ENCODE measurements around the gene ITPKB. TPM values are rescaled to one million over a fixed set of nuclear protein-coding genes. Genes with fewer than 3 reads are reported as not detected.

ITPKB gene
- total and polyA plus RNA-seq, 7 donors, result 3.9 to 14.1 (median 8.9) TPM

GRCh38 chr1:226652613-226653012 is 86.5 kb downstream of the ITPKB start:
- DNase-seq, result peak; percentile 10 to 36
- ATAC-seq, result no peak

GRCh38 chr1:226651732-226652105 is 87.4 kb downstream of the ITPKB start:
- peaks cover 0 to 21% of the 10 kb centered on the region in 2 donors for H3K36me3 ChIP-seq (ENCODE audit: insufficient read depth in 1 of 2, low read depth in 1 of 2)
- 46 to 55% (median 48%) methylated on average over 4 of the region's 4 CpGs for WGBS, 3 donors
- TF ChIP-seq CTCF (IDR thresholded peaks at IDR 0.05), result no peak
- H3K27ac ChIP-seq, result no peak overlapping the region
- H3K4me1 ChIP-seq, result peaks cover 23% of the 10 kb centered on the region
- DNase-seq (peak; percentile 5 to 44), ATAC-seq (no peak)
- H3K27me3 ChIP-seq (ENCODE audit: insufficient read depth in 3 of 3, low read length in 2 of 3), result no peaks in the 10 kb centered on the region
- no peak overlapping the region for H3K4me3 ChIP-seq
- H3K9me3 ChIP-seq, result no peaks in the 10 kb centered on the region
- intact Hi-C loops (cut with DNase I), result loop anchor here in 1 of 2 donors (5.0 kb wide), 1 partner anchor 36 kb away; no protein-coding TSS in a partner anchor

More at GRCh38 chr1:226652613-226653012, 86.5 kb downstream of the ITPKB start:
- intact Hi-C loops (cut with DNase I), result loop anchor here in 1 of 2 donors (5.0 kb wide), 1 partner anchor 35 kb away; no protein-coding TSS in a partner anchor
- peaks cover 30% of the 10 kb centered on the region for H3K4me1 ChIP-seq
- no peak overlapping the region for H3K4me3 ChIP-seq
- H3K9me3 ChIP-seq, result no peaks in the 10 kb centered on the region
- 66 to 86% (median 78%) methylated on average over 6 of the region's 6 CpGs for WGBS, 3 donors
- no peak for TF ChIP-seq CTCF (IDR thresholded peaks at IDR 0.05)
- no peak overlapping the region for H3K27ac ChIP-seq
- peaks cover 0 to 12% of the 10 kb centered on the region in 2 donors for H3K36me3 ChIP-seq (ENCODE audit: insufficient read depth in 1 of 2, low read depth in 1 of 2)
- no peaks in the 10 kb centered on the region for H3K27me3 ChIP-seq (ENCODE audit: insufficient read depth in 3 of 3, low read length in 2 of 3)

- H3K27ac ChIP-seq, result peak overlapping the region; percentile 4
- H3K36me3 ChIP-seq (ENCODE audit: insufficient read depth in 1 of 2, low read depth in 1 of 2), result peaks cover 0 to 25% of the 10 kb centered on the region in 2 donors
- intact Hi-C loops (cut with DNase I), result loop anchor here in 1 of 2 donors (5.0 kb wide), 1 partner anchor 36 kb away; no protein-coding TSS in a partner anchor
- peaks cover 23% of the 10 kb centered on the region for H3K4me1 ChIP-seq
- peak; percentile 7 to 25 for DNase-seq
- no peak overlapping the region for H3K4me3 ChIP-seq
- no peak for TF ChIP-seq CTCF (IDR thresholded peaks at IDR 0.05)
- no peaks in the 10 kb centered on the region for H3K9me3 ChIP-seq
- no peaks in the 10 kb centered on the region for H3K27me3 ChIP-seq (ENCODE audit: insufficient read depth in 3 of 3, low read length in 2 of 3)
- no peak for ATAC-seq
- WGBS, 3 donors, result 88 to 94% (median 88%) methylated on average over 12 of the region's 12 CpGs
Observed at GRCh38 chr1:226651041-226651731, 87.9 kb downstream of the ITPKB start.

- ATAC-seq (no peak), DNase-seq (peak; percentile 9 to 51)
- intact Hi-C loops (cut with DNase I), result loop anchor here in 1 of 2 donors (5.0 kb wide), 1 partner anchor 37 kb away; no protein-coding TSS in a partner anchor
- Histone ChIP-seq H3K4me1 (peaks cover 23% of the 10 kb centered on the region), H3K27me3 (ENCODE audit: insufficient read depth in 3 of 3, low read length in 2 of 3) (no peaks in the 10 kb centered on the region), H3K36me3 (ENCODE audit: insufficient read depth in 1 of 2, low read depth in 1 of 2) (peaks cover 0 to 25% of the 10 kb centered on the region in 2 donors), H3K4me3 (no peak overlapping the region), H3K9me3 (no peaks in the 10 kb centered on the region), H3K27ac (peak overlapping the region; percentile 4)
- WGBS, 3 donors, result 72 to 75% (median 74%) methylated on average over 11 of the region's 11 CpGs
- no peak for TF ChIP-seq CTCF (IDR thresholded peaks at IDR 0.05)
Observed at GRCh38 chr1:226650236-226650841, 88.7 kb downstream of the ITPKB start.

Data from psoas muscle (tissue), 8 donors.